ENCODE results near the gene ATP8A2. TPM values are rescaled to one million over a fixed set of nuclear protein-coding genes. Genes with fewer than 3 reads are reported as not detected.

The ATP8A2 gene
- polyA plus RNA-seq, 3 donors: 4.8 to 6.4 (median 5.8) TPM

- DNase-seq (ENCODE audit: extremely low read depth in 1 of 11, low read depth in 9 of 11, low spot score in 4 of 11): no peak
Measured at GRCh38 chr13:26019251-26019650, 647.5 kb downstream of the ATP8A2 start.

DNA sequence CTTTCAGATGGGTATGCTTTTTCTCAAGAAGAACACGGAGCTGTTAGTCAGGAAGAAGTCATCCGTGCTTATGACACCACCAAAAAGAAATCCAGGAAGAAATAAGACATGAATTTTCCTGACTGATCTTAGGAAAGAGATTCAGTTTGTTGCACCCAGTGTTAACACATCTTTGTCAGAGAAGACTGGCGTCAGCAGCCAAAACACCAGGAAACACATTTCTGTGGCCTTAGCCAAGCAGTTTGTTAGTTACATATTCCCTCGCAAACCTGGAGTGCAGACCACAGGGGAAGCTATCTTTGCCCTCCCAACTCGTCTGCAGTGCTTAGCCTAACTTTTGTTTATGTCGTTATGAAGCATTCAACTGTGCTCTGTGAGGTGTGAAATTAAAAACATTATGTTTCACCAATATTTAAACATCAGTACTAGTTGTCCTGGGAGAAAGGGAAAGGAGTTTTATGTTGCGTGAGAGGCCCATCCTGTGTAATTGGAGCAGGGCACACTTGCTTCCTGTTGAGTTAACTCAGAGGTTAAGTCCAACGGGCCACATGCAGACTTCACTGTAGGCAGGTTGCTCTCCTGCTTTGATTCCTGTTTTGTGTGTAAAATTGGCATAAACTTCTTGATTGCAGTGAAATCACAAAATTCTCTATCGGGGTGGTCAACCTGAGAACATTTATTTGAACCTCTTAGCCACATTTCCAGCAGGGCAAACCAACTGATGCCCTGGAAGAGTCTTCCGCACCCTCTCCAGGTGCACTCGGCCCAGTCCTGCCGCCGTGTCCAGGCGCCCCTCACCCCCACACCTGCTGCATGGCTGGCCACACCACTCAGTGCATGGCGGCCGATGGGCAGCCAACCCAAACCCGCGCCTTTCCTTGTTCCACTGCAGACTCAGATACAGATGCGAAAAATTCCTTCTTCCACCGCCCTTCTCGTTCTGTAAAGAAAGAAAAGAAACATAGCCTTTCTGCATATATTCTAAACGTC, 648.4 kb downstream of the ATP8A2 start:
- no peak for DNase-seq (ENCODE audit: extremely low read depth in 1 of 11, low read depth in 9 of 11, low spot score in 4 of 11)

- DNase-seq (ENCODE audit: extremely low read depth in 1 of 11, low read depth in 9 of 11, low spot score in 4 of 11): no peak
Measured at GRCh38 chr13:26020891-26021290, 649.1 kb downstream of the ATP8A2 start.

- no peak for DNase-seq (ENCODE audit: extremely low read depth in 1 of 11, low read depth in 9 of 11, low spot score in 4 of 11)
Measured at GRCh38 chr13:26021516-26021915, 649.7 kb downstream of the ATP8A2 start.

- DNase-seq (ENCODE audit: extremely low read depth in 1 of 11, low read depth in 9 of 11, low spot score in 4 of 11): no peak
Measured at GRCh38 chr13:26021956-26022355, 650.2 kb downstream of the ATP8A2 start.

DNA sequence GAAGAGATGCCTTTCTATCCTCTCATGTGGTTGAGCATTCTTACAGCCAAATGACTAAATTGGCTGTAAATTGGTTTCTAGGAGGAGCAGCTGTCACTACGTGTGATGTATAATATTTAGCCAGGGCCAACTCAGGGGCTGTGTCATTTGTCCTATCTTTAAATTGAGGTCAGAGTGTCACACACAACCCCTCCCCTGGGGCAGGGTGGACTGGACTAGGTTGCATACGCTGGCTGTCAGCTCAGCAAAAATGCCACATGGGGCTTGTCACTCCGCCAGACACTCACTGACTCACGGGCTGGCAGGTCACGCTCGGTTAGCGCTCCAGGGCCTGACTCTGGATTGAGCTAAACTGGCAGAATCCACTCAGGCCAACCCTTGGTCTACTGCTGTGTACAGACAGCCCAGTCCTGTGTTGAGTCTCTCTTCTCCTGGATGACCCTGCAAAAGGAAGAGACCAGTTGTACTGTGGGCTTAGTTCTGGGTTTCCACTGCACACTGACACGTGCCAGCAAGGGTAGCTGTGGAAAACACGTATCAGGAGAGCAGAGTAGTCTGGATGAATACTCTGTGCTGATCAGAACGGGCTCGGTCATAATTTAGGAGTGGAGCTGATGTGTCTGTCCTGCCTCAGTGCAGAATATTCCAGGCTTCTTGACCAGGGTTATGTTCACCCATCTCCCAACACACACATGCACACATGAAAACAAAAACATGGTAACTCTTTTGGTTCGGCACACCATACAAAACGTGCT, 650.9 kb downstream of the ATP8A2 start:
- DNase-seq (ENCODE audit: extremely low read depth in 1 of 11, low read depth in 9 of 11, low spot score in 4 of 11): peak in 1 of 11 donors; percentile 77

- DNase-seq (ENCODE audit: extremely low read depth in 1 of 11, low read depth in 9 of 11, low spot score in 4 of 11): no peak
Measured at GRCh38 chr13:26024558-26024957, 652.8 kb downstream of the ATP8A2 start.

GRCh38 chr13:26025196-26025595, 653.4 kb downstream of the ATP8A2 start:
- no peak for DNase-seq (ENCODE audit: extremely low read depth in 1 of 11, low read depth in 9 of 11, low spot score in 4 of 11)

DNA sequence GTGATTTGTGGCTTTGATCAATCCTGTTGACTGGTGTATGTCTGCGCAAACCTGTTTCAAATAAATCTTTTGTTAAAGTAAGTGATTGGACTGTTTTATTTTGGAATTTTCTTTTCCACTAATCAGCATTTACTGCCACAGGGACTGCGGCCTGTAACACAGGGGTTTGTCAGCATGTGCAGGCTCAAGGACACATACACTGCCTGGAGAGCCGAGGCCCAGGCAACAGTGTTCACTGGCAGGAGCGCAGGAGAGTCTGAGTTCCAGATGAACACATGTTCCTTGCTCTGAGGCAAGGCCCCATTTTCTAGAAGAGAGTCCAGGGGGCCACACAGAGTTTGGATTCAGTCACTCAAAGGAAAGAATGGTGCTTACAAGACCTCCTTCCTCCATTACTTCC, 654.0 kb downstream of the ATP8A2 start:
- no peak for DNase-seq (ENCODE audit: extremely low read depth in 1 of 11, low read depth in 9 of 11, low spot score in 4 of 11)

DNA sequence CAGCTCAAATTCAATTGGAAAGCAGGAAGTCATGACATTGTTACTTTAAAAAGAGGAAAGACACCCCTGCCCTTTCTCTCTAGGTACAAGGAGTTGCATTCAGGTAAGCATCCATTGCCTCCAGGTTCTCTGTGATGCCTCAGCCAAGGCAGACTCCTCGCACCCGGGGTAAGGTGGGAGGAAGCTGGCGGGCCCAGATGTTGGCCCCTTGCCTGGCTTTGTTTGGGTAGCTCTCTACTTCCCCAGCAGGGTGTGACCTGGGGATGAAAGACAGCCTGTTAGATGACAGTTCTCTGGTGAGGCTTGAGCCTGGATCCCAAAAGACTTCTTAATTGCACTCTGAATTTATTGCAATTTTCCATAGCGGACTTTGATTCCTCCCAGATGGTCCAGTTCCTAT, 654.4 kb downstream of the ATP8A2 start:
- DNase-seq (ENCODE audit: extremely low read depth in 1 of 11, low read depth in 9 of 11, low spot score in 4 of 11): no peak

- no peak for DNase-seq (ENCODE audit: extremely low read depth in 1 of 11, low read depth in 9 of 11, low spot score in 4 of 11)
Measured at GRCh38 chr13:26029581-26030136, 657.9 kb downstream of the ATP8A2 start.

DNA sequence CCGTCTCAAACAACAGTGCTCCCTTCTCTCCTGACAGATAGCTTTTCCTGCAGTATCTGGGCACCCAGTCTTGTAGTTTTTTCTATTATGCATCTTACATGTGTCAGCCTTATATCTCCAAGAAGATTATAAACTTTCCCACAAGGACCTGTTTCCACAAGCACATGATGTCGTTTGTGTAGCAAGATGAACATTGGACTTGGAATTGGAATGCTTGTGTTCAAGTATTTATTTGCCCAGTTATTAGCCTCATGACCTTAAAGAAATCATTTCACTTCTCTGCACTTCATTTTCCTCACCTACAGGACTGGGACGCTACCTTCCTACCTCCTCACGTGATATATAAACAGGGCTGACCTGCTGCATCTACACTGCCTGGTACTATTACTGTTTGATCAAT, 658.6 kb downstream of the ATP8A2 start:
- no peak for DNase-seq (ENCODE audit: extremely low read depth in 1 of 11, low read depth in 9 of 11, low spot score in 4 of 11)

GRCh38 chr13:26034018-26034417, 662.2 kb downstream of the ATP8A2 start:
- no peak for DNase-seq (ENCODE audit: extremely low read depth in 1 of 11, low read depth in 9 of 11, low spot score in 4 of 11)

GRCh38 chr13:26036383-26036782, 664.6 kb downstream of the ATP8A2 start:
- no peak for DNase-seq (ENCODE audit: extremely low read depth in 1 of 11, low read depth in 9 of 11, low spot score in 4 of 11)

DNA sequence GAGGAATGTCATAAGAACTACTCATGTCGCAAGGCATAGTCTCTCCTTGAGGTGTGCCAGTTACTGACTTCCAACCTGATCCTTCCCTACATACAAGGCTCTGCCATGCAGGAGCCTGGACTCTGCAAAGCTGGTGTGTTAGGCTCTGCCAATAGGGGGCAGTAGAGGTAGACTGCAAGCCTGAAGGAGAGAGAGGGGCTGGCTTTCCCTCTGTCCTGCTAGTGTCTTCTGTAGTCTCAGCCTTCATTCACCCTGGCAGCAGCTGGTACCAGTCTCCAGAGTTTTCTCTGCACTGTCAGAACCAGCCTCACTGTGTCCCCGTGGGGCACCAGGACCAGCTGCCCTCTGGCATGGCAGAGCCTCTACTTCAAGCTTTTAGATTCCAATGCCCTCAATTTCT, 665.5 kb downstream of the ATP8A2 start:
- no peak for DNase-seq (ENCODE audit: extremely low read depth in 1 of 11, low read depth in 9 of 11, low spot score in 4 of 11)

- no peak for DNase-seq (ENCODE audit: extremely low read depth in 1 of 11, low read depth in 9 of 11, low spot score in 4 of 11)
Measured at GRCh38 chr13:26038931-26039475, 667.2 kb downstream of the ATP8A2 start.

DNA sequence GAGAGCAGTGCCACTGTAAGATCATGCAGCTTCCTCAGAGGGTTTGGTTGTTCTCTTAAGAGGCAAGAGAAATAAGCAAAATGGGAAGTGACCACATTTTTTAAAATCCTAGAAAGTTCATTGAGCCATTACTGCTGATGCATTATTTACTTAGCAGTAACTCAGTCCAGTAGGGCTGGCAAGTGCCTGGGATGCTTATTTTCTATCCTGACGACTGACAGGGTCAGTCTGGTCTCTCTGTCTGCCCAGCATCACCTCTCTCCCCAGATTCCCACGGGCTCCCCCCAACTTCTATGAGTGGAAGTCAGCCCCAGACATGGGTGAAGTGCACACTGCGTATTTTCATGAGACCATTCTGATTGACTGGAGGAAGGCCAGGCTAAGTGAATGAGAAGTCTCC, 669.7 kb downstream of the ATP8A2 start:
- no peak for DNase-seq (ENCODE audit: extremely low read depth in 1 of 11, low read depth in 9 of 11, low spot score in 4 of 11)

GRCh38 chr13:26042785-26043184, 671.0 kb downstream of the ATP8A2 start:
- DNase-seq (ENCODE audit: extremely low read depth in 1 of 11, low read depth in 9 of 11, low spot score in 4 of 11): no peak

DNA sequence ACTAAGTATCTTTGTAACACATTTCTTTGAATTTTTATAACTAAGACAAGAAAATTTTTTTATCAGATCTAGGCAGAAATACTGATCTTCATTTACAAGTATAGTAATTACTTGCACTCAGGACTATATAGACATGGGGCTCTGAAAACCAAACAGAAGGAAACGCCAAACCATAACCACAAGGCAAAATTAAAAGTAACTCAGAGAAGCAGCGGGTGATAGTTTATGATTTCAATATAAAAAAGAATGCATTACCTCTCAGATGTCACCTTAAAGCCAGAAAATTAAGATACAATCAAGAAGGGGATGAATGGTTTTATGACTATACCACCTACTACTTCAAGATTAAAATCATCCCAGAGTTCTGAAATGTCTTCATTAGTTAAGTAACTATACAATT, 673.4 kb downstream of the ATP8A2 start:
- no peak for DNase-seq (ENCODE audit: extremely low read depth in 1 of 11, low read depth in 9 of 11, low spot score in 4 of 11)

- DNase-seq (ENCODE audit: extremely low read depth in 1 of 11, low read depth in 9 of 11, low spot score in 4 of 11): no peak
Measured at GRCh38 chr13:26046639-26047038, 674.9 kb downstream of the ATP8A2 start.

Measured in renal cortex interstitium (tissue), 11 donors.